K562 (cell line): ENCODE measurements around the gene RXRA. TPM values are rescaled to one million over a fixed set of nuclear protein-coding genes. Genes with fewer than 3 reads are reported as not detected.
A peak's percentile ranks its signal among the peaks of the same experiment; 100 is the strongest.

Source experiments
- ARID1B ChIP-seq: fragments of 450-650 bp; IDR thresholded peaks from 2 replicates; pipeline ENCODE4 v1.6.1; 2016; ENCODE audit warnings: antibody characterized with exemption, mild to moderate bottlenecking, inconsistent platforms
- BACH1 ChIP-seq: fragments of 200-800 bp; sonication (Bioruptor generic); IDR thresholded peaks from 2 replicates; pipeline ENCODE4 v1.6.1; 2016; ENCODE audit warnings: missing genetic modification characterization, missing compliant biosample characterization
- BCOR ChIP-seq: fragments of 450-650 bp; IDR thresholded peaks from 2 replicates; pipeline ENCODE4 v1.6.1; 2016
- ETV1 ChIP-seq: fragments of 450-650 bp; conservative IDR thresholded peaks from 2 replicates; pipeline ENCODE4 v1.6.1; 2016; ENCODE audit warnings: missing genetic modification characterization, control low read depth, low read depth, missing compliant biosample characterization
- FOSL1 ChIP-seq: fragments of 200-800 bp; sonication (Bioruptor generic); conservative IDR thresholded peaks from 2 replicates; pipeline ENCODE4 v1.6.1; 2016; ENCODE audit warnings: missing genetic modification characterization, missing compliant biosample characterization
- GATAD2A ChIP-seq: fragments of 450-650 bp; IDR thresholded peaks from 2 replicates; pipeline ENCODE4 v1.6.1; 2017
- HDAC1 ChIP-seq, 2 experiments: fragments of 450-650 bp; IDR thresholded peaks; 2 replicates each; pipeline ENCODE4 v1.6.1; 2016 to 2017; ENCODE audit warnings: inconsistent platforms in 1 of 2, mild to moderate bottlenecking in 1 of 2, moderate library complexity in 1 of 2
- HMGN3 ChIP-seq: IDR thresholded peaks from 2 replicates; pipeline ENCODE4 v1.6.1; 2011; ENCODE audit warnings: borderline replicate concordance, low read depth, mild to moderate bottlenecking, mixed read lengths, low read length; ENCODE audit not compliant: insufficient read length; ENCODE audit errors: extremely low read depth
- HNRNPLL ChIP-seq: fragments of 200-400 bp; formaldehyde crosslinking; IDR thresholded peaks from 2 replicates; pipeline ENCODE4 v1.6.1; 2017; ENCODE audit warnings: low read length, low read depth, mild to moderate bottlenecking; ENCODE audit not compliant: poor library complexity, severe bottlenecking
- JUND ChIP-seq, 2 experiments: IDR thresholded peaks; 2 replicates in 1 of 2; 3 replicates in 1 of 2; pipeline ENCODE4 v1.6.1; 2011; ENCODE audit warnings: borderline replicate concordance in 2 of 2, low read depth in 2 of 2, low read length in 2 of 2, improper control_type of control experiment in 1 of 2, missing biosample characterization in 1 of 2, missing genetic modification characterization in 1 of 2, missing genetic modification reagents in 1 of 2
- MXI1 ChIP-seq: IDR thresholded peaks from 2 replicates; pipeline ENCODE4 v1.6.1; 2011; ENCODE audit warnings: low read depth, mild to moderate bottlenecking, improper control_type of control experiment, low read length
- MYNN ChIP-seq, 2 experiments: sonication (generic); formaldehyde crosslinking in 1 of 2; IDR thresholded peaks; 2 replicates each; pipeline versions ENCODE4 v1.5.0 to v1.6.1; 2016 to 2020; ENCODE audit warnings: antibody characterized with exemption in 1 of 2, missing genetic modification reagents in 1 of 2
- RBFOX2 ChIP-seq: fragments of 200-400 bp; formaldehyde crosslinking; IDR thresholded peaks from 2 replicates; pipeline ENCODE4 v1.6.1; 2017; ENCODE audit warnings: low read depth, mild to moderate bottlenecking, low read length, moderate library complexity
- RFX1 ChIP-seq: fragments of 450-650 bp; IDR thresholded peaks from 2 replicates; pipeline ENCODE4 v1.6.1; 2016; ENCODE audit warnings: mild to moderate bottlenecking, moderate library complexity
- SMARCC2 ChIP-seq: fragments of 450-650 bp; IDR thresholded peaks from 2 replicates; pipeline ENCODE4 v1.6.1; 2017; ENCODE audit warnings: antibody characterized with exemption, moderate library complexity, mild to moderate bottlenecking, low read depth
- SMARCE1 ChIP-seq: fragments of 450-650 bp; IDR thresholded peaks from 2 replicates; pipeline ENCODE4 v1.7.1; 2016; ENCODE audit warnings: mild to moderate bottlenecking
- STAT5A ChIP-seq: IDR thresholded peaks from 2 replicates; pipeline ENCODE4 v1.6.1; 2012; ENCODE audit warnings: low read length, inconsistent platforms, borderline replicate concordance
- TARDBP ChIP-seq: fragments of 450-650 bp; IDR thresholded peaks from 2 replicates; pipeline ENCODE4 v1.6.1; 2016
- TBL1XR1 ChIP-seq, 2 experiments: IDR thresholded peaks; 2 replicates each; pipeline ENCODE4 v1.6.1; 2012; ENCODE audit warnings: improper control_type of control experiment in 2 of 2, low read length in 2 of 2, mild to moderate bottlenecking in 1 of 2
- TCF3 ChIP-seq: sonication (generic); formaldehyde crosslinking; IDR thresholded peaks from 2 replicates; pipeline ENCODE4 v1.4.0; 2020; ENCODE audit warnings: mild to moderate bottlenecking, missing genetic modification reagents
- TRIM24 ChIP-seq, 2 experiments: fragments of 450-650 bp; IDR thresholded peaks; 2 replicates each; pipeline ENCODE4 v1.6.1; 2016
- ZFP36 ChIP-seq: fragments of 150-350 bp; IDR thresholded peaks from 2 replicates; pipeline ENCODE4 v1.6.1; 2018; ENCODE audit warnings: low read length, low read depth; ENCODE audit not compliant: partially characterized antibody
- ZNF79 ChIP-seq: fragments of 250-450 bp; sonication (Bioruptor Pico); IDR thresholded peaks from 2 replicates; pipeline ENCODE4 v1.4.0; 2020; ENCODE audit warnings: low read depth, mild to moderate bottlenecking, moderate library complexity
- polyA plus RNA-seq, 8 experiments: library from polyadenylated mRNA; depleted of rRNA in 4 of 8; stranded (reverse) in 5 of 8; unstranded in 3 of 8; fragments of >200 nt; fragmentation: Nextera tagmentation in 2 of 8; fragmentation: Illumina TruSeq in 1 of 8; extraction: Ambion mirVana in 2 of 8; extraction: Trizol in 1 of 8; gene quantifications; 2 replicates each; pipeline versions ENCODE4 v1.2.1 to v1.2.3, GENCODE V29; 2011 to 2014; ENCODE audit warnings: inconsistent platforms in 1 of 8, missing spikeins in 1 of 8
- total RNA-seq, 7 experiments: library from RNA; depleted of rRNA in 6 of 7; stranded (reverse); fragments of >200 nt in 6 of 7; fragmentation: Illumina TruSeq in 2 of 7; extraction: Trizol in 2 of 7; gene quantifications; 2 replicates each; pipeline versions ENCODE4 v1.2.1 to v1.2.3, GENCODE V29; 2011 to 2021; ENCODE audit warnings: low replicate concordance in 1 of 7
- TF ChIP-seq, protein P1 (sequence below): sonication (generic); formaldehyde crosslinking; IDR thresholded peaks from 2 replicates; pipeline ENCODE4 v1.8.0; 2022; ENCODE audit warnings: missing genetic modification reagents, mild to moderate bottlenecking, borderline replicate concordance
- TF ChIP-seq, protein P2 (sequence below): fragments of 250-450 bp; sonication (Bioruptor Pico); IDR thresholded peaks from 2 replicates; pipeline ENCODE4 v1.8.0; 2021; ENCODE audit warnings: moderate library complexity, mild to moderate bottlenecking, inconsistent platforms

RXRA gene
- total and polyA plus RNA-seq, 9 of the 15 experiments (the other 6 are each of a cell fraction or from before 2014, with no cell fraction given) = 0.35 to 23.6 (median 4.6) TPM

DNA sequence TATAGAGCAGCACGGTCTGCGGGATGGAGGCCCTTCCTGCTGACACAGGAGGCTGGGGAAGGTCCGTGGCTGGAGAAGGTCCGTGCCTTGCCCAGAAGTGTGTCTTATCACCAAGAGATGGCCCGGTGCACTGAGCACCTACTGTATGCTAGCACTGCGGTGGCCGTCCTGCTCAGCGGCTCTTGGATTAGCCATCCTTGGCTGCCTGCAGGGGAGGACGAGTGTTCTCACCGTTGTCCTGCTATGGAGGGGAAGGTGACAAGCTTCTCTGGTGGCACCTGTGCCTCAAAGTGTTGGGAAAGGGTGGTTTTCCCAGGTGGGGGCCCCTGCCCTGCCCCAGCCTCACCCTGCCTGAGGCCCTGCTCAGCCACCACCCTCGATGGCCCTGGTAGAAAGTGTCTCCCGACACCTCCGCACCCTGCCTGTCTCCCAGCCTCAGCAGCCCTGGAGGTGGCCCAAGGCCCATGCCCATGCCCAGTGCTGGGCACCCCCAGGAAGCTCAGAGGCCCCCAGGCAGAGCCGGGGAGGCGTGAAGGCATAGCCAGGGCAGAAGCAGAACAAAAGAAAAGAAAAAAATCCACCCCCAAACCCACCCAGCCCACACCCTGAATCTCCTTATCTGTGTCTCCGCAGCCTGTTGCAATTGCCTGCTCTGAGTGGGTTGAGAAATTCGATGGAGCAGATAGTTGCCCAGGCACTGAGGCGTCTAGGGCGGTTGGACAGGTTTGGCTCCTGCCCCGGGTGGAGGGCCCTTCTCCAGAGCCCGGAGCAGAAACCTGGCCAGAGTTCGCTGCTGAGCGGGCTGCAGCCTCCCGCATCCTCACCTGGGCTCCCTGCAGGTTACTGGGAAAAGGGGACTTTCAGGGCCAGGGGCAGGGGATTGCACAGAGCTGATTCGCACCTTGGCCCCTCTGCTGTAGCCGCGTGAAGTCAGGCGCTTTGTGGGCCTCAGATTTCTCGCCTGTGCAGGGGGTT lies 30.5 kb downstream of the RXRA start (continued):
- TF ChIP-seq HDAC1 (IDR thresholded peaks at IDR 0.05) (0 out of 4 replicates have a peak, but pooled peaks of 1 of the 2 experiments have one; percentile 20), ZNF79 (CRISPR knock-in tag) (no peak), FOSL1 (0 out of 2 replicates have a peak, but pooled peaks have one; percentile 22), ZFP36 (peak; percentile 6), ETV1 (tag) (no peak), BACH1 (tag) (no peak), SMARCC2 (0 out of 2 replicates have a peak, but pooled peaks have one; percentile 43), BCOR (peak; percentile 77), JUND (IDR thresholded peaks at IDR 0.05; ENCODE audit: borderline replicate concordance, low read depth, low read length) (peak; percentile 55; the same call in 1 of the 2 replicates), JUND (tag; IDR thresholded peaks at IDR 0.05; ENCODE audit: borderline replicate concordance, low read depth, low read length) (no peak; the same call in 2 of the 3 replicates), SMARCE1 (peak; percentile 73; the same call in 1 of the 2 replicates), TRIM24 (IDR thresholded peaks at IDR 0.05) (peak; percentile 44 to 48; a peak in 2 of 4 replicates), GATAD2A (0 out of 2 replicates have a peak, but pooled peaks have one; percentile 61), TBL1XR1 (IDR thresholded peaks at IDR 0.05; ENCODE audit: low read length in 2 of 2) (peak in 1 of 2 experiments; percentile 71; a peak in 2 of 4 replicates), HNRNPLL (no peak), TCF3 (CRISPR knock-in tag) (peak; percentile 83), RBFOX2 (0 out of 2 replicates have a peak, but pooled peaks have one; percentile 19), STAT5A (peak; percentile 60; the same call in 1 of the 2 replicates), MYNN (IDR thresholded peaks at IDR 0.05) (peak; percentile 77), MYNN (CRISPR knock-in tag; IDR thresholded peaks at IDR 0.05) (no peak), HMGN3 (peak; percentile 47), ARID1B (peak; percentile 92), TARDBP (0 out of 2 replicates have a peak, but pooled peaks have one; percentile 41), MXI1 (peak; percentile 61; the same call in 1 of the 2 replicates), RFX1 (peak; percentile 88)
- TF ChIP-seq, protein P1, sequence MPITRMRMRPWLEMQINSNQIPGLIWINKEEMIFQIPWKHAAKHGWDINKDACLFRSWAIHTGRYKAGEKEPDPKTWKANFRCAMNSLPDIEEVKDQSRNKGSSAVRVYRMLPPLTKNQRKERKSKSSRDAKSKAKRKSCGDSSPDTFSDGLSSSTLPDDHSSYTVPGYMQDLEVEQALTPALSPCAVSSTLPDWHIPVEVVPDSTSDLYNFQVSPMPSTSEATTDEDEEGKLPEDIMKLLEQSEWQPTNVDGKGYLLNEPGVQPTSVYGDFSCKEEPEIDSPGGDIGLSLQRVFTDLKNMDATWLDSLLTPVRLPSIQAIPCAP = no peak
- TF ChIP-seq, protein P2, sequence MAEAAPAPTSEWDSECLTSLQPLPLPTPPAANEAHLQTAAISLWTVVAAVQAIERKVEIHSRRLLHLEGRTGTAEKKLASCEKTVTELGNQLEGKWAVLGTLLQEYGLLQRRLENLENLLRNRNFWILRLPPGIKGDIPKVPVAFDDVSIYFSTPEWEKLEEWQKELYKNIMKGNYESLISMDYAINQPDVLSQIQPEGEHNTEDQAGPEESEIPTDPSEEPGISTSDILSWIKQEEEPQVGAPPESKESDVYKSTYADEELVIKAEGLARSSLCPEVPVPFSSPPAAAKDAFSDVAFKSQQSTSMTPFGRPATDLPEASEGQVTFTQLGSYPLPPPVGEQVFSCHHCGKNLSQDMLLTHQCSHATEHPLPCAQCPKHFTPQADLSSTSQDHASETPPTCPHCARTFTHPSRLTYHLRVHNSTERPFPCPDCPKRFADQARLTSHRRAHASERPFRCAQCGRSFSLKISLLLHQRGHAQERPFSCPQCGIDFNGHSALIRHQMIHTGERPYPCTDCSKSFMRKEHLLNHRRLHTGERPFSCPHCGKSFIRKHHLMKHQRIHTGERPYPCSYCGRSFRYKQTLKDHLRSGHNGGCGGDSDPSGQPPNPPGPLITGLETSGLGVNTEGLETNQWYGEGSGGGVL = no peak
